NB4 (cell line): ENCODE data around the gene SF3B1.

ENCODE experiments used
- DNase-seq: peaks from one replicate; pipeline ENCODE4 v3.0.0; 2010; ENCODE audit warnings: low read depth
- H3K4me3 ChIP-seq: one replicate; pipeline ENCODE4 v1.5.1; 2011; ENCODE audit warnings: mild to moderate bottlenecking, low read depth, low read length, moderate library complexity
- CTCF ChIP-seq: IDR thresholded peaks from one replicate; pipeline ENCODE4 v1.5.1; 2012; ENCODE audit warnings: low read depth, low read length
- MAX ChIP-seq: IDR thresholded peaks from 2 replicates; pipeline ENCODE4 v1.6.1; 2011; ENCODE audit warnings: low read depth, low read length
- MYC ChIP-seq: IDR thresholded peaks from 2 replicates; pipeline ENCODE4 v1.6.1; 2011; ENCODE audit warnings: low read depth, low read length
- POLR2A ChIP-seq: IDR thresholded peaks from 2 replicates; pipeline ENCODE4 v1.6.1; 2011; ENCODE audit warnings: mild to moderate bottlenecking; ENCODE audit not compliant: insufficient read length; ENCODE audit errors: extremely low read depth

The SF3B1 gene

GRCh38 chr2:197445746-197446145 is 10.9 kb upstream of the SF3B1 start:
- TF ChIP-seq MYC, result no peak
- DNase-seq, result no peak
- no peak overlapping the region for H3K4me3 ChIP-seq

GRCh38 chr2:197442857-197443256 is 8.0 kb upstream of the SF3B1 start:
- DNase-seq, result peak; percentile 51

GRCh38 chr2:197437380-197437779 is 2.6 kb upstream of the SF3B1 start:
- no peak for TF ChIP-seq MAX
- TF ChIP-seq POLR2A, result no peak
- TF ChIP-seq CTCF, result no peak
- no peak for TF ChIP-seq MYC
- no peak for DNase-seq
- H3K4me3 ChIP-seq, result no peak overlapping the region

More at GRCh38 chr2:197442857-197443256, 8.0 kb upstream of the SF3B1 start:
- peak; percentile 11; the same call in 1 of the 2 replicates for TF ChIP-seq MYC
- peak; percentile 58 for TF ChIP-seq MAX
- no peak for TF ChIP-seq CTCF
- TF ChIP-seq POLR2A, result no peak
- H3K4me3 ChIP-seq, result no peak overlapping the region

GRCh38 chr2:197435598-197436420 is 981 bp upstream of the SF3B1 start:
- TF ChIP-seq MYC, result no peak
- TF ChIP-seq CTCF, result no peak
- TF ChIP-seq MAX, result no peak
- TF ChIP-seq POLR2A, result no peak
- H3K4me3 ChIP-seq, result peak overlapping the region; percentile 93
- no peak for DNase-seq

GRCh38 chr2:197433780-197434438 is 919 bp downstream of the SF3B1 start:
- H3K4me3 ChIP-seq, result peak overlapping the region; percentile 93
- peak; percentile 25 for DNase-seq
- TF ChIP-seq POLR2A (no peak), CTCF (no peak), MAX (no peak), MYC (no peak)

GRCh38 chr2:197432527-197432926 is 2.3 kb downstream of the SF3B1 start:
- peak overlapping the region; percentile 93 for H3K4me3 ChIP-seq
- DNase-seq, result peak; percentile 47
